Coronary artery (tissue), 2 donors: ENCODE data around the gene ZC3H18.

ENCODE experiments used
- DNase-seq: peaks from one replicate; pipeline ENCODE4 v3.0.0-alpha.2; 2017; ENCODE audit warnings: low spot score
- H3K27ac ChIP-seq, 2 donors: fragments of 200-600 bp; sonication (generic); one replicate each; pipeline ENCODE4 v1.5.1; 2016 to 2019
- H3K4me3 ChIP-seq: fragments of 200-600 bp; sonication (generic); 2 replicates; pipeline ENCODE4 v1.5.1; 2016; ENCODE audit warnings: mild to moderate bottlenecking, moderate library complexity
- CTCF ChIP-seq: fragments of 200-600 bp; sonication (generic); IDR thresholded peaks from one replicate; pipeline ENCODE4 v1.5.1; 2019; ENCODE audit warnings: antibody characterized with exemption

ZC3H18 gene

GRCh38 chr16:88536971-88537751 lies 33.0 kb upstream of the ZC3H18 start:
- DNase-seq = no peak
- no peak for TF ChIP-seq CTCF
- no peak overlapping the region for H3K4me3 ChIP-seq
- H3K27ac ChIP-seq = no peak overlapping the region

GRCh38 chr16:88537859-88538258 lies 32.3 kb upstream of the ZC3H18 start:
- H3K27ac ChIP-seq = no peak overlapping the region
- no peak for TF ChIP-seq CTCF
- DNase-seq = no peak

DNA sequence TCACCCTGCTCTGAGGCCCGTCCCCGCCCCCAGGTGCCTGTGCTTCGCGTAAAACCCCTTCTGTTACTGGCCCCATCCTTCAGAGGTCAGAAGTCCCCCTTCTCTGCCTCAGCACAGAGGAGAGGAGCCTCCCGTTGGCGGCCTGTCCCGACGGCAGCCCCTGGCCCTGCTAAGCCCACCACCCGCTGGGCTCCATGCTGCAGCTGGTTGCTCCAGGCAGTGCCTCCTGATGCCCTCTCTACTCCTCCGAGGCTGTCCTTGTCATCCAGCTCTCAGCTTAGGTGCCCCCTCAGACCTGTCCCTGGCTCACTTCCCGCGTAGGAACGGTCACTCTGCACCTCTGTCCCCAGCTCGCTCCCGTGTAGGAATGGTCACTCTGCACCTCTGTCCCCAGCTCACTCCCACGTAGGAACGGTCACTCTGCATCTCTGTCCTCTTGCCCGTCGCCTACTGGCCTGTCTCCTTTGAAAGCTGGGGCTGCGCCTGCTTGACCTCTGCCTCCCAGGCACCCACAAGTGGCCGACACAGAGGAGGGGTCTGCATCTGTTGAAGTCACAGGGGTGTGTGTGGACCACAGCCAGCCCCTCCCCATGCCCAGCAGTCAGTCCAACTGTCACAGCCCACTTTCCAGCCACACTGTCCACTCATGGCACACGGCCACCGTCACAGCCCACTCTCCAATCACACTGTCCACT lies 31.7 kb upstream of the ZC3H18 start:
- TF ChIP-seq CTCF = no peak
- Histone ChIP-seq H3K4me3 (no peak overlapping the region), H3K27ac (no peak overlapping the region)
- no peak for DNase-seq

More at GRCh38 chr16:88537859-88538258, 32.3 kb upstream of the ZC3H18 start:
- no peak overlapping the region for H3K4me3 ChIP-seq

DNA sequence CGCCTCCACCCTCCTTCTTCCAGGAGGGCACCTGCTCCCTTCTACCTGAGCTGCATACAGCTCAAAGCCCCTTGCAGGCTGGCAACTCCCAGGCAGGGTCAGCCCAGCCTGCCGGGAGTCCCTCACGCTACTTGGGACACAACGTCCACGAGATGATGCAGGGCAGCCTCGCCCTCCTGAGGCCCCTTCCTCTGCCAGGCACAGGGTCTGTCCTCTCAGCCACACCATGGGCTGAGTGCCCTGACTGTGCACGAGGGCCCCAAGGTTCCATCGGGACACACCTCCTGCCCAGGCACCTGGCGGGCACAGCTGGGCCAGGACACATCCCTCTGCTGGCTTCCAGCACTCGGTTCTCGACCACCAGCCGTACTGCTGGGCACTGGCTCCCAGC lies 30.9 kb upstream of the ZC3H18 start:
- no peak overlapping the region for H3K4me3 ChIP-seq
- H3K27ac ChIP-seq = no peak overlapping the region
- no peak for DNase-seq
- TF ChIP-seq CTCF = no peak

- no peak for TF ChIP-seq CTCF
- no peak overlapping the region for H3K27ac ChIP-seq
- H3K4me3 ChIP-seq = no peak overlapping the region
- no peak for DNase-seq
Observed at GRCh38 chr16:88539652-88540345, 30.4 kb upstream of the ZC3H18 start.

- DNase-seq = no peak
- TF ChIP-seq CTCF = no peak
- H3K4me3 ChIP-seq = no peak overlapping the region
Observed at GRCh38 chr16:88540346-88540977, 29.7 kb upstream of the ZC3H18 start.

More at GRCh38 chr16:88540346-88540977, 29.7 kb upstream of the ZC3H18 start:
- H3K27ac ChIP-seq = no peak overlapping the region
